Sigmoid colon (tissue), 7 donors: ENCODE results near the gene PSMB5. TPM values are rescaled to one million over a fixed set of nuclear protein-coding genes. Genes with fewer than 3 reads are reported as not detected.

Source experiments
- DNase-seq: peaks from one replicate; pipeline ENCODE4 v3.0.0-alpha.2; 2019
- H3K27ac ChIP-seq, 4 donors: fragments of 200-600 bp; sonication (generic); one replicate each; pipeline ENCODE4 v1.5.1; 2016 to 2019; ENCODE audit warnings: mild to moderate bottlenecking in 1 of 4
- H3K27me3 ChIP-seq, 3 donors: fragments of 200-600 bp; sonication (generic); one replicate each; pipeline ENCODE4 v1.5.1; 2019; ENCODE audit warnings: mild to moderate bottlenecking in 1 of 3
- H3K36me3 ChIP-seq, 4 donors: fragments of 200-600 bp; sonication (generic); one replicate each; pipeline ENCODE4 v1.5.1; 2016 to 2019
- H3K4me1 ChIP-seq, 4 donors: fragments of 200-600 bp; sonication (generic); one replicate each; pipeline ENCODE4 v1.5.1; 2017 to 2019
- H3K4me3 ChIP-seq, 4 donors: fragments of 200-600 bp; sonication (generic); one replicate each; pipeline ENCODE4 v1.5.1; 2017 to 2019; ENCODE audit warnings: mild to moderate bottlenecking in 2 of 4, moderate library complexity in 1 of 4
- H3K9me3 ChIP-seq, 4 donors: fragments of 200-600 bp in 3 of 4; sonication (generic) in 3 of 4; one replicate each; pipeline versions ENCODE4 v1.5.1 to v1.6.1; 2013 to 2019
- CTCF ChIP-seq, 4 experiments: fragments of 450-650 bp in 3 of 4; fragments of 200-600 bp in 1 of 4; IDR thresholded peaks; one replicate each; pipeline ENCODE4 v1.5.1; 2016 to 2019; ENCODE audit warnings: antibody characterized with exemption in 4 of 4, mild to moderate bottlenecking in 3 of 4, moderate library complexity in 2 of 4
- EP300 ChIP-seq, 4 donors: sonication (generic); formaldehyde crosslinking; IDR thresholded peaks; one replicate each; pipeline ENCODE4 v1.6.1; 2017; ENCODE audit warnings: antibody characterized with exemption in 4 of 4
- POLR2A ChIP-seq, 2 donors: fragments of 450-650 bp; IDR thresholded peaks; one replicate each; pipeline ENCODE4 v1.6.1; 2016; ENCODE audit warnings: antibody characterized with exemption in 2 of 2, mild to moderate bottlenecking in 2 of 2, moderate library complexity in 2 of 2
- POLR2AphosphoS5 ChIP-seq, 4 donors: sonication (generic); formaldehyde crosslinking; IDR thresholded peaks; one replicate each; pipeline ENCODE4 v1.6.1; 2017; ENCODE audit warnings: antibody characterized with exemption in 4 of 4
- WGBS, 2 donors: extraction: QIAGEN DNeasy Blood & Tissue Kit; methylation state at CpG; one replicate each; pipeline ENCODE4 v1.1.7; 2013; 5-methylcytosine and 5-hydroxymethylcytosine counted together
- intact Hi-C: fragments of 100-400 bp; cut with DNase I; formaldehyde crosslinking; loops from one replicate; pipeline ENCODE4 v1.15.1; 2023
- polyA plus RNA-seq, 3 donors: library from polyadenylated mRNA; stranded (reverse); fragments of 200-250 nt; gene quantifications; one replicate each; pipeline ENCODE4 v1.2.3, GENCODE V29; 2013
- total RNA-seq, 4 donors: library from RNA; depleted of rRNA; stranded (reverse); fragments of >200 nt; gene quantifications; one replicate each; pipeline ENCODE4 v1.1.0, GENCODE V29; 2016
- donor health status: healthy with polysubstance abuse.
- donor health status: Bipolar disorder and iron deficiency.
- donor health status: healthy.

PSMB5 gene
- total and polyA plus RNA-seq, 7 donors = 113 to 179 (median 141) TPM

- Histone ChIP-seq H3K9me3 (no peaks in the 10 kb centered on the region), H3K27ac (peak within 1 kb of the TSS; percentile 80 to 91 (median 84)), H3K4me3 (peak within 1 kb of the TSS; percentile 48 to 77 (median 68)), H3K27me3 (no peaks in the 10 kb centered on the region), H3K36me3 (peaks cover 22 to 39% (median 32%) of the 10 kb centered on the region in 4 donors), H3K4me1 (peaks cover 0 to 31% (median 24%) of the 10 kb centered on the region in 4 donors)
- WGBS, 2 donors = 2% methylated on average over 73 of the region's 73 CpGs
- peak in 1 of 4 donors; percentile 17 for TF ChIP-seq POLR2AphosphoS5 (IDR thresholded peaks at IDR 0.05)
- TF ChIP-seq CTCF (IDR thresholded peaks at IDR 0.05) = no peak
- peak; percentile 86 for DNase-seq
- intact Hi-C loops = loop anchor here (5.0 kb wide), 1 partner anchor 50 kb away; no protein-coding TSS in a partner anchor
These were observed 22.5 kb upstream of the PSMB5 start, which contains the start of gene CDH24 for GRCh38 chr14:23056956-23057756. CDH24 (minus strand) TSS chr14:23057520; CDS start chr14:23055733, 1,787 bp downstream.

- TF ChIP-seq CTCF (IDR thresholded peaks at IDR 0.05) (peak in 3 of 4 experiments; percentile 40 to 72 (median 41)), EP300 (IDR thresholded peaks at IDR 0.05) (no peak)
- WGBS, 2 donors = 5 to 11% methylated on average over 17 of the region's 17 CpGs
- DNase-seq = peak; percentile 80
- intact Hi-C loops = loop anchor here (5.0 kb wide), 1 partner anchor 49 kb away; no protein-coding TSS in a partner anchor
- H3K9me3 ChIP-seq = no peaks in the 10 kb centered on the region
- no peaks in the 10 kb centered on the region for H3K27me3 ChIP-seq
- peaks cover 0 to 27% (median 20%) of the 10 kb centered on the region in 4 donors for H3K4me1 ChIP-seq
- H3K36me3 ChIP-seq = peaks cover 20 to 31% (median 28%) of the 10 kb centered on the region in 4 donors
- peak overlapping the region in 2 of 4 donors; percentile 17 to 34 for H3K27ac ChIP-seq
- peak overlapping the region in 3 of 4 donors; percentile 67 to 77 (median 69) for H3K4me3 ChIP-seq
These were observed 21.6 kb upstream of the PSMB5 start for GRCh38 chr14:23056145-23056955.

GRCh38 chr14:23055621-23056144 is 21.0 kb upstream of the PSMB5 start:
- Histone ChIP-seq H3K36me3 (peaks cover 15 to 24% (median 22%) of the 10 kb centered on the region in 4 donors), H3K4me1 (peaks cover 0 to 27% (median 20%) of the 10 kb centered on the region in 4 donors), H3K4me3 (no peak overlapping the region), H3K9me3 (no peaks in the 10 kb centered on the region), H3K27ac (peak overlapping the region in 2 of 4 donors; percentile 17 to 34), H3K27me3 (no peaks in the 10 kb centered on the region)
- TF ChIP-seq CTCF (IDR thresholded peaks at IDR 0.05) (no peak), POLR2A (IDR thresholded peaks at IDR 0.05) (no peak), EP300 (IDR thresholded peaks at IDR 0.05) (no peak), POLR2AphosphoS5 (IDR thresholded peaks at IDR 0.05) (no peak)
- intact Hi-C loops = loop anchor here (5.0 kb wide), 1 partner anchor 48 kb away; no protein-coding TSS in a partner anchor
- WGBS, 2 donors = 74 to 84% methylated on average over 6 of the region's 6 CpGs
- no peak for DNase-seq

GRCh38 chr14:23055147-23055550 is 20.4 kb upstream of the PSMB5 start:
- DNase-seq = no peak
- peaks cover 0 to 27% (median 20%) of the 10 kb centered on the region in 4 donors for H3K4me1 ChIP-seq
- H3K27me3 ChIP-seq = no peaks in the 10 kb centered on the region
- H3K36me3 ChIP-seq = peaks cover 9 to 19% (median 16%) of the 10 kb centered on the region in 4 donors
- no peak overlapping the region for H3K27ac ChIP-seq
- no peak overlapping the region for H3K4me3 ChIP-seq
- no peaks in the 10 kb centered on the region for H3K9me3 ChIP-seq
- TF ChIP-seq EP300 (IDR thresholded peaks at IDR 0.05) = no peak
- WGBS, 2 donors = 97 to 98% methylated on average over 12 of the region's 12 CpGs
- intact Hi-C loops = loop anchor here (5.0 kb wide), 1 partner anchor 48 kb away; no protein-coding TSS in a partner anchor
